Stimulated activated CD8-positive, alpha-beta memory T cell treated with anti-CD3 and anti-CD28 coated beads, Interleukin-12 subunit alpha, Interleukin-12 subunit beta, amount 100 ng/mL, for 24 hours (primary cell): Measurements from ENCODE around the gene RAP1A.

Source experiments
- DNase-seq: peaks from one replicate; pipeline ENCODE4 v3.0.0-alpha.2; 2020; ENCODE audit errors: extremely low read depth

The RAP1A gene

DNA sequence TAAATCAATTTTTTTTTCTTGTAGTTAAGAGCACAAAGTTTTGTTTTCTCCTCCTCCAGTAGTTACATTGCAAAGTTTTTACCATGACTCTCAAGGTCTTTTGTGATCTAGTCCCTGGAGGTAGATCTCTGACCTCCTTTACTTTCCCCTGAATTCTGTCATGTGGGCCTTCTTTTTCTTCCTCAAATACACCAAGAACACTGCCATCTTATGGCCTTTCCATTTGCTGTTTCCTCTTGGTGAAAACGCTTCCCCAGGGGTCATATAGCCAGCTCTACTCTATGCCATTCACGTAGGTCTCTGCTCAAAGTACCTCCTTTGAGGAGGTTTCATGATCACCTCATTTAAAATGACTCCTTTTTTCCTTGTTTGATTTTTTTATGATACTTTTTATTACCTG lies 138.8 kb downstream of the RAP1A start:
- no peak for DNase-seq

DNA sequence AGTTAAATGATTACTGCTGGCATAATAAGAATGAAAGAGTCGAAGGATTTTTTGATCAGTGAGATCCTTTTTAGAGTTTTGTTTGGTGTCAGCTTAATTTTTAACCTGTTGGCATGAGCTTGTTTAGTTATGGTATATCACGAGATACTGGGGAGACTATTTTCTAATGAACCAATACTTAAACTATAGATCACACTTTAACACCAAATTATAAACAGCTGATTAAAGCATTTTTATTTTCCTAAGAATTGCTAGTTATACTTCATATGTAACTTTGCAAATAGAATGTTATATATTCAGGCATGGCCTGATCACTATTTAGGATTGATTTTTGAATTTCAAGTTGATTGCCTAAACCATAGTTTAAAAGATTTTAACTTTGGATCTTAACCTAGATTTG lies 142.1 kb downstream of the RAP1A start:
- DNase-seq, result no peak

- DNase-seq, result no peak
Observed at GRCh38 chr1:111762332-111762731, 142.7 kb downstream of the RAP1A start.
